Measurements from ENCODE around the gene SWI5.
"Not testable (repeated sequence)": the region's sequence is repeated elsewhere in the genome, so short reads cannot be mapped to it uniquely, and the experiment has no call there.

SWI5 gene

DNA sequence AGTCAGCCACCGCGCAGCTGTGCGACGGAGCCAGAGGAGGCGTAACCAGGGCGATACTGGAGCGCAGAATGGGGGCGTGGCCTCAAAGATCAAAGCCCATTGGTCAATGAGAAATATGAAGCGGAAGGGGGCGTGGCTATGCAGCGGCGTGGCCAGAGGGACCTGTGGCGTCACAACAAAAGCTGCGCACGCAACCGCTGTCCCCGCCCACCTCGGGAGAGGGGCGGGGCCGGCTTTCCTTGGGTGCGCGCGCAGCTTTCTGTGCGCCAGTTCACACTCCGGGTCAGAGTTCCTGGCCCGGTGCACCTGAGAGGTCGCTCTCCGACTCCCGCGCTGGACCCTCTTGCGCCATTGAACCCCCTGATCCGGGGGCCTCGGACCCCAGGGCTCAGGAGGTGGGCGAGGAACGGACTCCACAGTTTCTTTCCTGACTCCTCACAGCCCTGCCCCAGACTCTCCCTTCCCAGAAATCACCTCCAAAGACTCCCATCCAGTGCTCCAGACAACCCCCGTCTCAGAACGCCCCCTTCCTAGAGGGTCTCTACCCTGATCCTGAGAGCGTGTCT lies at the start of gene SWI5:
Gene SWI5, plus strand, starts transcription at position 269 of the 566 bp plus-strand sequence.
- DNase-seq = peak; percentile 90 to 98

DNA sequence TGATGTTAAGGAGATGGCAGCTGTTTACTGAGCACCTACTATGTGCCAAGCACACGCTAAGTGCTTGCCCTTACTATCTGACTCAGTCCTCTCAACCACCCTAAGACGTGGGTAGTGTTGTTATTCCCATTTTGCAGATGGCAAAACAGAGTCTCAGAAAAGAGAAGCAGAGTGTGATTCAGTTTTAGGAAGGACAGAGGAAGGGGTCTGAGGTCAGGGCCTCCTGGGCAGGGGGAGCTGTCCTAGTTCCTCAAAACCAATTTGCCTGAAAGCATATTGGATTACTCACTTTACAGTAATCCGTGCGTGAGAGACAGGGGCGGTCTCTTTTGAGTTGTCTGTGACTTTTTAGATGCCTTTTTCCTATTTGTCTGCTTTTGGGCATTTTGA lies 49.7 kb upstream of the SWI5 start:
- DNase-seq = no peak

DNA sequence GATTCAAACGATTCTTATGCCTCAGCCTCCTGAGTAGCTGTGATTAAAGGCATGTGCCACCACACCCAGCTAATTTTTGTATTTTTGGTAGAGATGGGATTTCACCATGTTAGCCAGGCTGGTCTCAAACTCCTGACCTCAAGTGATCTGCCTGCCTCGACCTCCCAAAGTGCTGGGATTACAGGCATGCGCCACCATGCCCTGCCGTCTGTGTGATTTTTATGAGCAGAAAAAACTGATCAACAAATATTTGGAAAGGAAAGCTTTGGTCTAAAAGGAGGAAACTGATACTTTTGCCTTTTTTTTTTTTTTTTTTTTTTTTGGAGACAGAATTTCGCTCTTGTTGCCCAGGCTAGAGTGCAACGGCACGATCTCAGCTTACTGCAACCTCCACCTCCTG lies 45.2 kb upstream of the SWI5 start:
- not testable (repeated sequence) for DNase-seq

DNA sequence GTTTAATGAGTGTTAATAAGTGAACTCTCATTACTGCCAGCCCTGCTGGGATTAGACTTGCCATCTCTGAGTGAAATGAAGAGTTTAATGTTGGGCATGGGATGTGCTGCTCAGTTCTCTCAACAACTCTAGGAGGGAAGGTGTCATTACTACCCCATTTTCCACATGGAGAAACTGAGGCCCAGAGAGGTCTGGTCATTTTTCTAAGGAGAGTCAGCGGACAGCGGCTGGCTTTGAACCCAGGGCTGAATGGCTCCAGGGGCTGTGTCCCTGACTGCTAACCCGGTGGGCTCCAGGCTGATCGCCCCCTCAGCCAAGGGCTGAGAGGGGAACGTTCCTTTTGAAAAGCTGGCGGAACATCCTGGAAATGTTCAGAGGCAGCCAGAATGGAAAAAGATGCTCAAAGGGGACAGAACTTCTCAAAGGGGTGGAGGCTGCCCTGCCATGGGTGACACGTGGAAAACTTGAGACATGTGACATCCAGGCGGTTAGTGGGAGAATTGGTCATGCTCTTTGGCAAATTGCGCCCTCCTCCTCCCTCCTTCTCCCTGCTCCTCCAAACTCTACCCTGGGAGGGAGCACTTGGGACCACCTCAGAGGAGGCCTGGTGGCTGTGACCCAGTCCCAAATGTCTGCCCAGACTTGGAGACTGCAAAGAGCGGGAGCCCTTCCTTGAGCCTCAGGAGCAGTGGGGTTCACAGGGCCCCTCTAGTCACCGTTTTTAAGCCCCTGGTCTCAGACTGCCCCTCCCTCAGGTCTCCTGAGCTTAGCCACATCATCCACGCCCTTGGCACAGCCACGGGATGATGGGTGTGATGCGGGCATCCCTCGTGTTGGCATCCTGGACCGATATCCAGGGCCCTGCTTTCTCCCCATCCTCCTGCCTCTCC lies 44.2 kb upstream of the SWI5 start:
- DNase-seq = no peak

DNA sequence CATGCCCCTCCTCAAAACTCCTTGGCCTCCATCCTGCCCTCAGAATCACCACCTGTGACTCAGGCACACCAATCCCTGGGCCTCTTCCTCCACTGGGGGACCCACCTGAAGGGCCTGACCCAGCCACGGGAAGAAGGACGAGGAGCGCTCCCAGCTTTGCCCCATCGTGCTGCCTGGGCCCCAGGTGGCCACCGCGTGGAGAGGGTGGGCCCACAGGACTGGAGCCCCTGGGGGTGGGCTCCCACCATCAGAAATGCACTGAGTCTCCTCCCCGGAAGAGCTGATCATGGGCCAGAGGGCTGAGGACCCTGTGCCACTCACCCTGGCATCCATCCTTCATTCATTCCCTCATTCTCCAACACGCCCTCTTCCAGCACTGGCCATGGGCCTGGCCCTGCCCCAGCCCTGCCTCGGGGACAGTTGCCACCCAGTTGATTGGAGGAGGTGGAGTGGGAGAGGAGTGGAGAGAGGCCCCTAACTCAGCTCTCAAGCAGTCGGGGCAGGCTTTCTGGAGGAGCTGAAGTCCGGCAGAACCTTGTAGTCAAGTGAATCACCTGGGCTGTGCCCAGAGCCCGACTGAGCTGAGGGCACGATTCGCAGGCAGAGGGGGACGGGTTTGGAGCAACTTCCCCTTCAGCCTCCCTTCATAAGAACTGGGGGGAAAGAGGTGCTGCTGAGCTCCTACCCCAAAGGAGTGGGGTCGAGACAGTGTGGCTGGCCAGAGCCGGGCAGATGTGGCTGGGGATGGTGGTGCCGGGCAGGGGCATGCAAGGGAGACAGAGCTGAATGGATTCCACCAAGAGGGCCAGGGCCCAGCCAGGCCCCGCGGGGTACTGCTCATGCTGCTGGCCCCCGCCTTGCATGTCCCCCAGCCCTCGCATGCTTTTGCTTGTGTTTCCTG lies 43.3 kb upstream of the SWI5 start:
- no peak for DNase-seq

DNA sequence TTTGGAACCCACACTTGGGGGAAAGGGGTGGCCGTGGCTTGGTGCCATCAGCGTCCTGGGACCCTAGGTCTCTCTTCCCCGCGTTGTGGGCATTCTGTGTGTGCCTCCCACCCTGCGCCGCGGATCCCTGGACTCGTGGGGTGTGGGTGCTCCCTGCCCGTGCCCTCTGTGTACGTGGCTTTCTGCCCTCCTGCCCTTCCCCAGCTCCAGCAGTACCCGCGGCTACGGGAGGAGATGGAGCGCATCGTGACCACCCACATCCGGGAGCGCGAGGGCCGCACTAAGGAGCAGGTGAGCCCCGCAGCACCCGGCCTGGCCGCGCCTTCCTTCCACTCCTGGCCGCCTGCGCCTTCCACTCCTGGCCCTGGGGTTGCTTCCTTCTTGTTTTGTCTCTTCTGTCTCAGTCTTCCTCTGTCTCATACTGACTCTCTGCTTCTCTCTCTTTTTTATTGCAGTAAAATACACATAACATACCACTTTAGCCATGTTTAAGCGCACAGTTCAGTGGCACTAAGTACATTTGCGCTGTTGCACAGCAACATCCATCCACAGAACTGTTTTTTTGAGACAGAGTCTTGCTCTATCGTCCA lies 42.2 kb upstream of the SWI5 start:
- DNase-seq = no peak

DNA sequence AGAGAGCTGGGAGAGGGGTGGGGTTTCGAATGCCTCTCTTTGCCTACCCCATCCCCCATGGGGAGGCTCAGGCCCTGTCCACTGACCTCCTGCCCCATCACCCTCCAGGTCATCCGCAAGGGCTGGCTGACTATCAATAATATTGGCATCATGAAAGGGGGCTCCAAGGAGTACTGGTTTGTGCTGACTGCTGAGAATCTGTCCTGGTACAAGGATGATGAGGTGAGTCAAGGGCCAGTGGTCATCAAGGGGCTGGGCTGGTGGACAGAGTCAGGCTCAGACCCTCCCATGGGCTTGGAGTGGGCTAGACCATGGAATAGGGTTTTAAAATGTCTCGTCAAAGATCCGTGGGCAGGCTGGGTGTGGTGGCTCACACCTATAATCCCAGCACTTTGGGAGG lies 34.0 kb upstream of the SWI5 start:
- DNase-seq = no peak

DNA sequence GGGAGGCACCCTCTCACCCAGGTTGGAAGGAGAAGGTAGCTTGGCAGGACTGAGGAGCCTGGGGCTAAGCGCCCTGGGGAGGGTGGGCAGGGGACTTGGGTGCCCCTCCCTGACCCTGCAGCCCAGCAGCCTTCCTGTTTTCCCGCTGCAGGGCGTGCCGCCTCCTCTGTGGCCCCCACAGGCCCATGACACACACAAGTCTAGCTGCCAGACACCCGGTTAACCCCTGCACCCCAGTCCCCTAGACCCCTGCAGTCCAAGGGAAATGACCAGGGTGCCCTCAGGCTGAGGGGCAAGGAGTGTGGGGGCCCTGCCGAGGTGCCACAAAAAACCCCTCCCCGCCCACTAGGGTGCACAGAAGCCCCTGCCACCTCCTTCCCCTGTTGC lies 33.3 kb upstream of the SWI5 start:
- DNase-seq = no peak

DNA sequence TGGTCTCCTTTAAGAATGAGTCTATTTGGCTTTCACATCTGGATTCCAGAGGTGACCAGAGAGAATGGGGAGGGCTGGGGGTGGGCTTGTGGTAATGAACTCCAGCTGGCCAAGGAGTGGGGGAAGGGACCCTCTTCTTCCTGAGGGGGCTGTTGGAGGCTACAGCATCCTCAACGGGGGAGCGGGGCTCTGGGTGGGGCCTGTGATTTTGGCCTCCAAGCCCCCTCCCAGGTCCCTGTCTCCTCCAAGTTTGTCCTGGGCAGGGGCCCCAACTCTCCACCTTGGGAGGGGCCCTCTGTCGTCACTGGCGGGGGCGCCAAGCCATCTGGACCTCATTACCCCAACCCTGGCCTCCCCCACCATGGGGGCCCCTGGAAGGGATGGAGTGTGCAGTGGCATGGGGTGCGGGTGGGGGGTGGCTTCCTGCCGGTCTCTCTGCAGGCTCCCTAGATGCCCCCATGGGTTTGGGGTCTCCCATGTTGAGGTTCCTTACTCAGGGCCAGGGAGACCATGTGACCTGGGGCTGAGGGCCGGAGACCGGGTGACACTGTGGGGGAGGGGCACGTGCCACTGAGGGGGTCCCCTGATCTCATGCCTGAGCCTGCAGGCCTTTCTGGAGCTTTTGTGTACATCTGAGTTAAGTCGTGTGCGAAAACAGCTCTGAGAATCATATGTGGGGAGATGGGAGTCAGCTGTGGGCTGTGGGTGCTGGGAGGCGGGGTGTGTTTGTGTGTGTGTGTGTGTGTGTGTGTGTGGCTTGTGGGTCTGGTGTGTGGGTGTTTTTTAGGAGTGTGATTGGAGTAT lies 32.7 kb upstream of the SWI5 start:
- DNase-seq = no peak

DNA sequence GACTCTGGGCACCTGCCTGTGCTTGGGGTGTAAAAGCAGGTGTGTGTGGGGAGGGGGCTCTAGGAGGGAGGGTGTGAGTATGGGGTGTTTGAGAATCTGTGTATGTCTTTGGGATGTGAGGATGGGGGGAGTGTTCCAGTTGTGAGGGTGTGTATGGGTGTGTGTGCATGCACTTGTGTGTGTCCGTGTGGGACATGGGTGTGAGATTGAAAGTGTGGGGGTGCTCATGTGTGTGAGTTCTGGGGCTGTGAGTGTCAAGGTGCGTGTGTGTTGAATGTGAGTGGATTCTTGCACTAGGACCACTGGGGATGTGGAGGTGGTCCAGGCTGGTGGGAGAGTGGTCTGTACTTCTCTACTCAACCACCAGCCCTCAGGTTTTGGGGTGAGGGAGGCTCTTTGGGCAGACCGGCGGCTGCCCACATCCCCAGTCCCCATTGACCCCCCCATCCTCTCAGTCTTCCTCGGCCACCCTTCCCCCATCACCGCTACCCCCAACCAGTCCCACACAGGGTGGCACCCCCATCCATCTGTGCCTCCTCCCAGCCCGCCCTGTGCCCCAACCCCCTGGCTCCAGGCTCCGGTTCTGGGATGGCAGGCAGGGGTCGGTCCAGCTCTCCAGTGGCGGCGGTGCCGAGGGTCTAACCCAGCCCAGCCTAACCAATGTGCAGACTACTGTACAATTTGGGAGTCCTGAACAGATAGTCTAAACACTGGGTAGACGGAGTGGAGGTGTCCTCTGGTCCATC lies 31.8 kb upstream of the SWI5 start:
- DNase-seq = no peak

DNA sequence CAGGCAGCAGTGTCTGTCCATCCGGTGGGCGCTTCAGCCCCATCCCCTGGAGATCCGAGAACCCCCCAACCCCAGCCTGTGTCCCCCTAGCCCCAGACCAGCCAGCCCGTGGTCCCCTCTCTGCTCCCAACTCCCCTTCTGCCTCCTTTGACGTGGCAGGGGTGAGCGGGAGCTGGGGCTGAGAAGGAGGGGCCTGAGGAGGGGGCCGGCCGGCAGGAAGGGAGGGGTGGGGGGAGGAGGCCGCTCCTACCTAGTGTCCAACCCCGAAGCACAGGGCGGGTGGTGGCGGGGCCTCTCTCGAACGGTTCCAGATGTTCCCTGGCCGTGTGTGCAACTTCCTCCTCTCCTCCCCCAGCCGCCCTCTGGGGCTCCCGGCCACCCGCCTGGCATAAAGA lies 31.2 kb upstream of the SWI5 start:
- DNase-seq = no peak

DNA sequence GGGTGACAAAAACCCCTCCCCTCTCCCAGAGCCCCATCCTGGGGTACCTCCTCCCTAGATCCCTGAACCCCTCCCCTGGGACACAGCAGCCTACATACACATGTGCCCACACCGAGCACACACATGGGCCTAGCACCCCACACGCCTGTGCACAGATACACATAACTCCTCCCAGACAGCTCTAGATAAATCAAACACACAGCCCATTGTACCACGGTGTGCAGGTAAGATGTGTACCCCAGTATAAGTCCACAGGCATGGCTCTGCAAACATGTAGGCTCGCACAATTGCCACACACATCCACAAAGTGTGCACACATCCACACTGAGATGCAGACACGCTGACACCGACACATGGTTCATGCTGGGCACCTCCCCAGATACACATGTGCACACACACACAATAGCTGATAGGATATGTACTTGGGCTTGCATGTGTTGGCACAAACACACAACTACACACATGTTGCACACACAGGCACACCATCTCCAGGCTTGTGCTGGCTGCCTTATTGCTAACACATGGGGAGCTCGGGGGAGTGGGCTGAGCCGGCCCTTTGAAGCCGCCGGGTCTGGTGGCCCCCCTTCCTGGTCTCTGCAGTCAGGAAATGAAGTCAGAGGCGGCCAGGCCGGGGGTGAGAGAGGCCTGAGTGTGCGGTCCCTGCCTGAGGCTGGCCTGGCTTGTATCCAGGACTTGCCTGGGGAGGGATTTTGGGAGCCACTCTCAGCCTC lies 30.5 kb upstream of the SWI5 start:
- DNase-seq = no peak

DNA sequence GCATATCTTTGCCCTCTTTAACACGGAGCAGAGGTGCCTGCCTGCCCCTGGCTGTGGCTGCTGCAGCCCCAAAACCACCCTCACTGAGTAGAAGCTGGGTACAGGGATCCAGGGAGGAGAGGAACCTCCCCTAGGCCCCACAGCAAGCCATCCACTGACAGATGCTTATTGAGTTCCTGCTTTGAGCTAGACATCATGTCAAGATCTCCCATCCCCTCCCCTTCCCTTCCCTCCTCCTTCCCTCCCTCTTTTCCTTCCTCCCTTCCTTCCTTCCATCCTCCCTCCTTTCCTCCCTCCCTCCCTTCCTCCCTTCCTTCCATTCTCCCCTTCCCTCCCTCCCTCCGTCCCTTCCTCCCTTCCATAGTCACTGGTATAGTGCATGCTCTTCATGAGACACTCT lies 29.6 kb upstream of the SWI5 start:
- DNase-seq = no peak

DNA sequence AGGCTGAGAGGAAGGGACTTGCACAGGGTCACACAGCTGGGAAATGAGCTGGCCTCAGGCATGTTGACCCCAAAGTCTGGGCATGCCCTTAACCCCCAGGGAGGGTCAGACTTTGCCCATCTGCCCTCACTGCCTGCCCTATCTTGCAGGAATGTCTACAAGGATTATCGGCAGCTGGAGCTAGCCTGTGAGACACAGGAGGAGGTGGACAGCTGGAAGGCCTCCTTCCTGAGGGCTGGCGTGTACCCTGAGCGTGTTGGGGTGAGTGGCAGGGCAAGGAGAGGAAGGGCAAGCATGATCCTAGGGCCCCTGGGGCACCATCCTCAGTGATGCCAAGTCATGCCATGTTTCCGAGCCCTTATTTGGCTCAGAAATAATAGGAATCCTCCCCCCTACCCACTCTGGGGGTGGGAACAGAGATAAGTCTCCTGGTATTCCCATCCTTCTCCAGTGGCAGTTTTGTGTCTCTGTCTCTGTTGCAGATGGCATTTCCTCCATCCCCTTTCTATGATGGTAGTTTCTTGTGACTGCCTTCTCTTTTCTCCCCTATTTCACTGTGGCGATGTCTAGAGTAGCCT lies 28.8 kb upstream of the SWI5 start:
- no peak for DNase-seq

DNA sequence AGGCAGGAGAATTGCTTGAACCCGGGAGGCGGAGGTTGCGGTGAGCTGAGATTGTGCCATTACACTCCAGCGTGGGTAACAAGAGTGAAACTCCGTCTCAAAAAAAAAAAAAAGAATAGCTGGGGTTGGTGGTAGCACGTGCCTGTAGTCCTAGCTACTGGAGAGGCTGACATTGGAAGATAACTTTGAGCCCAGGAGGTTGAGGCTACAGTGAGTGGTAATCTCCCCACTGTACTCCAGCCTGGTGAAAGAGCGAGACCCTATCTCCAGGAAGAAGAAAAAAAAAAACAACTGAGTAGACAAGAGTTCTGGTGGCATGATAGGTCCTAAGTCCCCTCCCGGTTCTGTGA lies 26.5 kb upstream of the SWI5 start:
- DNase-seq = no peak

DNA sequence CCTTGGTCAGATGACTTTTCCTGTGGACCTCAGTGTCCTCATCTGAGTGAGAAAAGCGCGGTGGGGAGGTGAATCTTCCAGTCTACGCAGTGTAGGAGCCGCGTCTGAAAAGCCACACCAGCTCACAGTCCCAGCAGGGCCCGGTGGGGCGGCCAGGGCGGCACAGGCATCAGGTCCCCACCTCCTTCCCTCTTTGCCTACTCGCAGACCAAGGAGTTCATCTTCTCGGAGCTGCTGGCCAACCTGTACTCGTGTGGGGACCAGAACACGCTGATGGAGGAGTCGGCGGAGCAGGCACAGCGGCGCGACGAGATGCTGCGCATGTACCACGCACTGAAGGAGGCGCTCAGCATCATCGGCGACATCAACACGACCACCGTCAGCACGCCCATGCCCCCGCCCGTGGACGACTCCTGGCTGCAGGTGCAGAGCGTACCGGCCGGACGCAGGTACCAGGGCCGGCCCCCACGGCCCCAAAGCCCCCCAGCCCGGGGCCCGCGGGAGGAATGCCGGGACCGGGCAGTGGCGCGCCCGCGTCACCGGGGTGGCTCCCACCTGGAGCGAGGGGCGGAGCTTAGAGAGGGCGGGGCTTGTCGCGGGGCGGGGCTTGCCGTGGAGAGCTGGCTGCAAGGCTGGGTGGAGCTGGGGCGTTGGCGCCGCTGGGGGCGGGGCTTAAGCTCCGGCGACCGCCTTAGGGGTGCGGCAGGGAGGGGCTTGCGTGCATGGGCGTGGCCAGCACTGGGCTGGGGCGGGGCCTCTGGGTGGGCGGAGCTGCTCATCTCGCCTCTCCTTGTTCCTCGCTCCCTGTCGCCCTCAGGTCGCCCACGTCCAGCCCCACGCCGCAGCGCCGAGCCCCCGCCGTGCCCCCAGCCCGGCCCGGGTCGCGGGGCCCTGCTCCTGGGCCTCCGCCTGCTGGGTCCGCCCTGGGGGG lies 25.9 kb upstream of the SWI5 start:
- no peak for DNase-seq

DNA sequence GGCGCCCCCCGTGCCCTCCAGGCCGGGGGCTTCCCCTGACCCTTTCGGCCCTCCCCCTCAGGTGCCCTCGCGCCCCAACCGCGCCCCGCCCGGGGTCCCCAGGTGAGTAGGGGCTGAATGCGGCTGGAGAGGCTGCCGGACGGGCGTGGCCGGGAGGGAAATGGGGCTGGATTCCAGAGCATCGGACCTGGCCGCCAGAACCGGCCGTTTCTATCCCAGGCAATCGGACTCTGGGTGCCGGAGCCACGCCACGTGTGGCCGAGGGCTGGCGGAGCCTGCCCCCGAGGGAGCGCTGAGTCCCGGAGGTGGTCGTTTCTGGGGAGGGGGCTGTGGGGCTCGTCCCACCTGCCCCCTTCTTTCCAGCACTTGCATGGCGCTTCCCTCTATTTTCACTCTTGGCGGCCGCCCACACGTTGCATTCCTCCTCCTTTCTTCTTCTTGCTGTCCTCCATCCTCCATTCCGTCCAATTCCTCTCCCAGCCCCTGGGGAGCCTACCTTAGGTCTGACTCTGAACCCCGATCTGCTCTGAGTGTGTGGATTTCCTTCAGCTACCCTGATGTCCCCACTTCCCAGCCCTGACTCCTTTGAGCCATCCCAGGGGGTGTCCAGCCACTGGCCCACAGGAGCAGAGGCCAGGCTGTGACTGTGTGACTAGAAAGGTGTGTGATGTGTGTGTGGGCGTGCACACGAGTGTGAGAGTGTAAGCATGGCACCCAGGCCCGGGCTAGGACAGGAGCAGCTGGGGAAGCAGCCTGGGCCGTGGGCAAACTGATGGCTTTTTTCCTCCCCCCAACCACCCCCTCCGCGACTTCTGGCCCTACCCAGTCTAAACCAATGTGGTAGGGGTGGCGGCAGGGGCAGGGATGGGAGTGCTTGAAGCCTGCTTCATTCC lies 25.0 kb upstream of the SWI5 start:
- no peak for DNase-seq

DNA sequence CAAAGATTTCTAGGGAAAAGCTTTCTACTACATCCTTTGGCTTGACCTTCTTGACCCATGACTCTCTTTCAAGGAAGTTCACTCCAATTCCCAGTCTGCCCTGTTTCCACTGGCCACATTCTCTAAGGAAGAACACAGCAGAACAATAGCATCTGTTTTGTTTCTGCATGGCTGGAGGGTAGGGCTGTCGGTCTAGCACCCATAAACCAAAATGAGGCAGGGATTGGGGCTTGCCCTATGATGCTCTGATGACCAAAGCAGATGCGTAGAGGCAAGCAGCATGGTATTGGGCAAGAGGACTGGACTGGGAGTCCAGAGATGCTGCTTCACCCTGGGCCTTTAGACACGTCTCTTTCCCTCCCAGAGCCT lies 24.4 kb upstream of the SWI5 start:
- no peak for DNase-seq

Measured in NCI-H446 (cell line).